NB4 (cell line): ENCODE data around the gene GMDS.

ENCODE experiments used
- DNase-seq: peaks from one replicate; pipeline ENCODE4 v3.0.0; 2010; ENCODE audit warnings: low read depth
- H3K4me3 ChIP-seq: one replicate; pipeline ENCODE4 v1.5.1; 2011; ENCODE audit warnings: mild to moderate bottlenecking, low read depth, low read length, moderate library complexity
- MAX ChIP-seq: IDR thresholded peaks from 2 replicates; pipeline ENCODE4 v1.6.1; 2011; ENCODE audit warnings: low read depth, low read length
- MYC ChIP-seq: IDR thresholded peaks from 2 replicates; pipeline ENCODE4 v1.6.1; 2011; ENCODE audit warnings: low read depth, low read length
- POLR2A ChIP-seq: IDR thresholded peaks from 2 replicates; pipeline ENCODE4 v1.6.1; 2011; ENCODE audit warnings: mild to moderate bottlenecking; ENCODE audit not compliant: insufficient read length; ENCODE audit errors: extremely low read depth
- TF ChIP-seq, protein P1 (sequence below): IDR thresholded peaks from one replicate; pipeline ENCODE4 v1.5.1; 2012; ENCODE audit warnings: low read depth, low read length

Gene GMDS

DNA sequence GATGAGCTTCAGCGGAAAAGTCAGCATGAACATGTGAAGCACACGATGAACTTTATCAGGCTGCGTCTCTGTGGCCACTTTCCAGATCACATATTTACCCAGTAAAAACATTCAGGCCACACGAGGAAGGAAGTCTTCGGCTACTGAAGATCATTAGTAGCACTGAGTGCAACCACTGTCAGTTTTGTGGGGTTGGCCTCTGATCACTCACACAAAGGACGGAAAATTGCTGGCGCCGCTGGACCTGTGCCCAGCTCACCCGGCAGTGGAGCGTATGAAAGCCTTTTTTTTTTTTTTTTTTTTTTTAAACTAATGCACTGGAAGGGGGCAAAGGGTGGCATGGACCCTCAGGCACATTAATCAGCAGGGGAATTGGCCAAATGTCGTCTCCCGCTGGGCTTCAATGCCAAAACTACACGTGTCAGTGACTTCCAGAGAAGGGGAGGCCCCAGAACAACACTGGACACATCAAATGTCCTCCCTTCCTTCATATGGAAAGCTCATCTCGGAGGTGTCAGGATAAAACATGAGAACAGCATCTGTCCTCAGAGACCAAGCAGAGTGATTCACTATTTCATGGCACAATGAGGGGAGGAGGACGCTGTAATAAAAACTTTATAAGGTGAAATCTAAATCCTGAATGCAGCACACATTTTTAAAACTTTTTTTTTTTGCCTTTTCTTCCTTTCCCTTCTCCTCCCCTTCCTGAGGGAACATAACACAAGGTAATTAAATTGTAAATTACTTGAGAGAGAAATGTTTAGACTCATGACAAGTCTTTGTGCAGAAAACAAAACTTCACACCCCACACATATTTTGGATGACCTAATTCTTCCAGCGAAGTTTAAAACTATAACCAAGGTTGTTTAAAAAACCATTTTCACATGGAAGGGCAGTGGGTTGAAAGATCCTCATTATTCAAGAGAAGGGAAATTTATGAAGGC is 412.3 kb downstream of the GMDS start:
- DNase-seq: no peak
- H3K4me3 ChIP-seq: no peak overlapping the region
- no peak for TF ChIP-seq MAX
- no peak for TF ChIP-seq MYC
- TF ChIP-seq, protein P1, sequence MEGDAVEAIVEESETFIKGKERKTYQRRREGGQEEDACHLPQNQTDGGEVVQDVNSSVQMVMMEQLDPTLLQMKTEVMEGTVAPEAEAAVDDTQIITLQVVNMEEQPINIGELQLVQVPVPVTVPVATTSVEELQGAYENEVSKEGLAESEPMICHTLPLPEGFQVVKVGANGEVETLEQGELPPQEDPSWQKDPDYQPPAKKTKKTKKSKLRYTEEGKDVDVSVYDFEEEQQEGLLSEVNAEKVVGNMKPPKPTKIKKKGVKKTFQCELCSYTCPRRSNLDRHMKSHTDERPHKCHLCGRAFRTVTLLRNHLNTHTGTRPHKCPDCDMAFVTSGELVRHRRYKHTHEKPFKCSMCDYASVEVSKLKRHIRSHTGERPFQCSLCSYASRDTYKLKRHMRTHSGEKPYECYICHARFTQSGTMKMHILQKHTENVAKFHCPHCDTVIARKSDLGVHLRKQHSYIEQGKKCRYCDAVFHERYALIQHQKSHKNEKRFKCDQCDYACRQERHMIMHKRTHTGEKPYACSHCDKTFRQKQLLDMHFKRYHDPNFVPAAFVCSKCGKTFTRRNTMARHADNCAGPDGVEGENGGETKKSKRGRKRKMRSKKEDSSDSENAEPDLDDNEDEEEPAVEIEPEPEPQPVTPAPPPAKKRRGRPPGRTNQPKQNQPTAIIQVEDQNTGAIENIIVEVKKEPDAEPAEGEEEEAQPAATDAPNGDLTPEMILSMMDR: no peak

- DNase-seq: no peak
- TF ChIP-seq, protein P1: no peak
- TF ChIP-seq MYC (no peak), MAX (no peak), POLR2A (no peak)
- no peak overlapping the region for H3K4me3 ChIP-seq
Measured at GRCh38 chr6:1832358-1832757, 413.0 kb downstream of the GMDS start.

- TF ChIP-seq, protein P1: no peak
- no peak for TF ChIP-seq MAX
- TF ChIP-seq MYC: no peak
- no peak for TF ChIP-seq POLR2A
- H3K4me3 ChIP-seq: no peak overlapping the region
- no peak for DNase-seq
Measured at GRCh38 chr6:1827984-1828793, 417.2 kb downstream of the GMDS start.

GRCh38 chr6:1825926-1826325 is 419.5 kb downstream of the GMDS start:
- TF ChIP-seq, protein P1: no peak
- no peak for TF ChIP-seq MAX
- no peak for TF ChIP-seq MYC
- TF ChIP-seq POLR2A: no peak
- no peak overlapping the region for H3K4me3 ChIP-seq
- DNase-seq: no peak

GRCh38 chr6:1825277-1825676 is 420.1 kb downstream of the GMDS start:
- TF ChIP-seq MAX (no peak), MYC (no peak), POLR2A (no peak)
- TF ChIP-seq, protein P1: no peak
- no peak for DNase-seq

More at GRCh38 chr6:1825277-1825676, 420.1 kb downstream of the GMDS start:
- no peak overlapping the region for H3K4me3 ChIP-seq
